ENCODE results near the gene GAS2L1.

GAS2L1 gene

GRCh38 chr22:29327089-29327764 lies 20.8 kb downstream of the GAS2L1 start:
- Histone ChIP-seq H3K23ac (ENCODE audit: low read length in 2 of 2) (no peak overlapping the region), H2BK5ac (ENCODE audit: low read depth, low read length, poor library complexity, severe bottlenecking) (no peak overlapping the region), H4K91ac (ENCODE audit: low read length) (no peak overlapping the region), H3K27me3 (ENCODE audit: control insufficient read depth in 1 of 2, insufficient read depth in 1 of 2, low read length in 2 of 2) (no peaks in the 10 kb centered on the region), H3K14ac (ENCODE audit: low read length in 2 of 2) (no peak overlapping the region), H2BK15ac (ENCODE audit: low read depth, poor library complexity, severe bottlenecking) (no peak overlapping the region), H3K9ac (ENCODE audit: low read length) (no peak overlapping the region), H2AK5ac (ENCODE audit: low read length, severe bottlenecking) (no peak overlapping the region), H2BK120ac (ENCODE audit: low read depth, low read length) (no peak overlapping the region), H2AFZ (ENCODE audit: low read depth, low read length) (no peak overlapping the region), H2BK12ac (ENCODE audit: low read length in 2 of 2) (no peak overlapping the region), H3K4me3 (ENCODE audit: insufficient read depth in 1 of 2, low read depth in 1 of 2, low read length in 2 of 2) (no peak overlapping the region), H3K36me3 (ENCODE audit: control insufficient read depth in 1 of 2, insufficient read depth in 2 of 2, low read depth in 1 of 2, low read length in 2 of 2) (peaks cover 29 to 64% of the 10 kb centered on the region in 2 experiments), H3K4me1 (ENCODE audit: control insufficient read depth, insufficient read depth, low read depth, low read length) (peaks cover 32% of the 10 kb centered on the region), H3K9me3 (ENCODE audit: control insufficient read depth, low read length) (no peaks in the 10 kb centered on the region), H4K8ac (ENCODE audit: low read length) (no peak overlapping the region), H3K4me2 (ENCODE audit: low read length, poor library complexity, severe bottlenecking) (no peak overlapping the region), H3K18ac (ENCODE audit: low read depth in 1 of 2, low read length in 2 of 2) (no peak overlapping the region), H3K4ac (ENCODE audit: low read depth in 1 of 2, low read length in 2 of 2) (no peak overlapping the region), H3K79me1 (replicated peaks; ENCODE audit: low read length, poor library complexity, severe bottlenecking) (no peaks in the 10 kb centered on the region), H3K27ac (ENCODE audit: low read length, poor library complexity, severe bottlenecking) (no peak overlapping the region)
- WGBS: 94% methylated on average over 13 of the region's 15 CpGs
- no peak for DNase-seq

GRCh38 chr22:29328055-29328454 lies 21.6 kb downstream of the GAS2L1 start:
- Histone ChIP-seq H4K91ac (ENCODE audit: low read length) (no peak overlapping the region), H2AK5ac (ENCODE audit: low read length, severe bottlenecking) (no peak overlapping the region), H3K4me3 (ENCODE audit: insufficient read depth in 1 of 2, low read depth in 1 of 2, low read length in 2 of 2) (no peak overlapping the region), H3K14ac (ENCODE audit: low read length in 2 of 2) (no peak overlapping the region), H2BK12ac (ENCODE audit: low read length in 2 of 2) (no peak overlapping the region), H3K9ac (ENCODE audit: low read length) (no peak overlapping the region), H3K23ac (ENCODE audit: low read length in 2 of 2) (no peak overlapping the region), H2BK120ac (ENCODE audit: low read depth, low read length) (no peak overlapping the region), H3K4ac (ENCODE audit: low read depth in 1 of 2, low read length in 2 of 2) (no peak overlapping the region), H3K79me1 (replicated peaks; ENCODE audit: low read length, poor library complexity, severe bottlenecking) (no peaks in the 10 kb centered on the region), H2AFZ (ENCODE audit: low read depth, low read length) (no peak overlapping the region), H2BK15ac (ENCODE audit: low read depth, poor library complexity, severe bottlenecking) (no peak overlapping the region), H3K27me3 (ENCODE audit: control insufficient read depth in 1 of 2, insufficient read depth in 1 of 2, low read length in 2 of 2) (no peaks in the 10 kb centered on the region), H3K36me3 (ENCODE audit: control insufficient read depth in 1 of 2, insufficient read depth in 2 of 2, low read depth in 1 of 2, low read length in 2 of 2) (peaks cover 29 to 72% of the 10 kb centered on the region in 2 experiments), H4K8ac (ENCODE audit: low read length) (no peak overlapping the region), H3K9me3 (ENCODE audit: control insufficient read depth, low read length) (no peaks in the 10 kb centered on the region), H3K27ac (ENCODE audit: low read length, poor library complexity, severe bottlenecking) (no peak overlapping the region), H3K4me2 (ENCODE audit: low read length, poor library complexity, severe bottlenecking) (no peak overlapping the region), H3K18ac (ENCODE audit: low read depth in 1 of 2, low read length in 2 of 2) (no peak overlapping the region), H2BK5ac (ENCODE audit: low read depth, low read length, poor library complexity, severe bottlenecking) (no peak overlapping the region), H3K4me1 (ENCODE audit: control insufficient read depth, insufficient read depth, low read depth, low read length) (peaks cover 32% of the 10 kb centered on the region)
- 97% methylated on average over 4 of the region's 5 CpGs for WGBS
- no peak for DNase-seq

- no peak overlapping the region for H3K4ac ChIP-seq (ENCODE audit: low read depth in 1 of 2, low read length in 2 of 2)
- peaks cover 32% of the 10 kb centered on the region for H3K4me1 ChIP-seq (ENCODE audit: control insufficient read depth, insufficient read depth, low read depth, low read length)
- no peak overlapping the region for H4K91ac ChIP-seq (ENCODE audit: low read length)
- no peak overlapping the region for H2BK5ac ChIP-seq (ENCODE audit: low read depth, low read length, poor library complexity, severe bottlenecking)
- H3K9me3 ChIP-seq (ENCODE audit: control insufficient read depth, low read length): no peaks in the 10 kb centered on the region
- 91% methylated on average over 26 of the region's 34 CpGs for WGBS
- H2AK5ac ChIP-seq (ENCODE audit: low read length, severe bottlenecking): no peak overlapping the region
- no peak for DNase-seq
- no peak overlapping the region for H2BK120ac ChIP-seq (ENCODE audit: low read depth, low read length)
- H3K23ac ChIP-seq (ENCODE audit: low read length in 2 of 2): no peak overlapping the region
- no peak overlapping the region for H3K14ac ChIP-seq (ENCODE audit: low read length in 2 of 2)
- no peak overlapping the region for H3K4me2 ChIP-seq (ENCODE audit: low read length, poor library complexity, severe bottlenecking)
- no peak overlapping the region for H3K27ac ChIP-seq (ENCODE audit: low read length, poor library complexity, severe bottlenecking)
- H2BK12ac ChIP-seq (ENCODE audit: low read length in 2 of 2): no peak overlapping the region
- no peak overlapping the region for H2AFZ ChIP-seq (ENCODE audit: low read depth, low read length)
- no peak overlapping the region for H3K9ac ChIP-seq (ENCODE audit: low read length)
- no peak overlapping the region for H3K18ac ChIP-seq (ENCODE audit: low read depth in 1 of 2, low read length in 2 of 2)
- no peaks in the 10 kb centered on the region for H3K79me1 ChIP-seq (replicated peaks; ENCODE audit: low read length, poor library complexity, severe bottlenecking)
- H2BK15ac ChIP-seq (ENCODE audit: low read depth, poor library complexity, severe bottlenecking): peak overlapping the region; percentile 44
- peaks cover 29 to 80% of the 10 kb centered on the region in 2 experiments for H3K36me3 ChIP-seq (ENCODE audit: control insufficient read depth in 1 of 2, insufficient read depth in 2 of 2, low read depth in 1 of 2, low read length in 2 of 2)
- H3K27me3 ChIP-seq (ENCODE audit: control insufficient read depth in 1 of 2, insufficient read depth in 1 of 2, low read length in 2 of 2): no peaks in the 10 kb centered on the region
- no peak overlapping the region for H4K8ac ChIP-seq (ENCODE audit: low read length)
- no peak overlapping the region for H3K4me3 ChIP-seq (ENCODE audit: insufficient read depth in 1 of 2, low read depth in 1 of 2, low read length in 2 of 2)
Measured at GRCh38 chr22:29328566-29329500, 22.4 kb downstream of the GAS2L1 start.

GRCh38 chr22:29329581-29329980 lies 23.1 kb downstream of the GAS2L1 start:
- Histone ChIP-seq H3K79me1 (replicated peaks; ENCODE audit: low read length, poor library complexity, severe bottlenecking) (no peaks in the 10 kb centered on the region), H3K4me3 (ENCODE audit: insufficient read depth in 1 of 2, low read depth in 1 of 2, low read length in 2 of 2) (no peak overlapping the region), H3K27ac (ENCODE audit: low read length, poor library complexity, severe bottlenecking) (no peak overlapping the region), H3K18ac (ENCODE audit: low read depth in 1 of 2, low read length in 2 of 2) (no peak overlapping the region), H2AFZ (ENCODE audit: low read depth, low read length) (no peak overlapping the region), H3K23ac (ENCODE audit: low read length in 2 of 2) (no peak overlapping the region), H3K9ac (ENCODE audit: low read length) (no peak overlapping the region), H2BK15ac (ENCODE audit: low read depth, poor library complexity, severe bottlenecking) (peak overlapping the region; percentile 44), H4K91ac (ENCODE audit: low read length) (peak overlapping the region; percentile 7), H3K4ac (ENCODE audit: low read depth in 1 of 2, low read length in 2 of 2) (no peak overlapping the region), H2BK12ac (ENCODE audit: low read length in 2 of 2) (no peak overlapping the region), H3K14ac (ENCODE audit: low read length in 2 of 2) (no peak overlapping the region), H2BK120ac (ENCODE audit: low read depth, low read length) (no peak overlapping the region), H3K4me1 (ENCODE audit: control insufficient read depth, insufficient read depth, low read depth, low read length) (peaks cover 34% of the 10 kb centered on the region), H3K36me3 (ENCODE audit: control insufficient read depth in 1 of 2, insufficient read depth in 2 of 2, low read depth in 1 of 2, low read length in 2 of 2) (peaks cover 32 to 88% of the 10 kb centered on the region in 2 experiments), H2BK5ac (ENCODE audit: low read depth, low read length, poor library complexity, severe bottlenecking) (no peak overlapping the region), H4K8ac (ENCODE audit: low read length) (no peak overlapping the region), H2AK5ac (ENCODE audit: low read length, severe bottlenecking) (no peak overlapping the region), H3K27me3 (ENCODE audit: control insufficient read depth in 1 of 2, insufficient read depth in 1 of 2, low read length in 2 of 2) (no peaks in the 10 kb centered on the region), H3K9me3 (ENCODE audit: control insufficient read depth, low read length) (no peaks in the 10 kb centered on the region), H3K4me2 (ENCODE audit: low read length, poor library complexity, severe bottlenecking) (no peak overlapping the region)
- WGBS: 91% methylated on average over 11 of the region's 11 CpGs
- no peak for DNase-seq
